HG03066 (cell line): ENCODE results near the gene KCNJ6.
A peak's percentile ranks its signal among the peaks of the same experiment; 100 is the strongest.
"Not testable (repeated sequence)": the region's sequence is repeated elsewhere in the genome, so short reads cannot be mapped to it uniquely, and the experiment has no call there.

Experiments
- ATAC-seq: cut with Tn5 transposase; IDR thresholded peaks from one replicate; pipeline ENCODE4 v1.9.1; 2021; ENCODE audit warnings: low read depth; ENCODE audit not compliant: unreplicated experiment

The KCNJ6 gene

GRCh38 chr21:37587635-37588177, 328.6 kb downstream of the KCNJ6 start:
- ATAC-seq = no peak

- no peak for ATAC-seq
These were observed 329.1 kb downstream of the KCNJ6 start for GRCh38 chr21:37587203-37587602.

GRCh38 chr21:37582590-37582989, 333.7 kb downstream of the KCNJ6 start:
- ATAC-seq = no peak

GRCh38 chr21:37580666-37581065, 335.6 kb downstream of the KCNJ6 start:
- no peak for ATAC-seq

- ATAC-seq = no peak
These were observed 336.9 kb downstream of the KCNJ6 start for GRCh38 chr21:37579356-37579755.

- no peak for ATAC-seq
These were observed 337.7 kb downstream of the KCNJ6 start for GRCh38 chr21:37578471-37579126.

GRCh38 chr21:37576929-37577328, 339.3 kb downstream of the KCNJ6 start:
- not testable (repeated sequence) for ATAC-seq

GRCh38 chr21:37575580-37575979, 340.7 kb downstream of the KCNJ6 start:
- no peak for ATAC-seq

GRCh38 chr21:37574751-37575150, 341.5 kb downstream of the KCNJ6 start:
- ATAC-seq = no peak

GRCh38 chr21:37574316-37574715, 341.9 kb downstream of the KCNJ6 start:
- ATAC-seq = no peak

- ATAC-seq = no peak
These were observed 344.8 kb downstream of the KCNJ6 start for GRCh38 chr21:37571442-37571841.

- no peak for ATAC-seq
These were observed 347.3 kb downstream of the KCNJ6 start for GRCh38 chr21:37568916-37569315.

- ATAC-seq = no peak
These were observed 347.8 kb downstream of the KCNJ6 start for GRCh38 chr21:37568415-37568814.

- no peak for ATAC-seq
These were observed 349.3 kb downstream of the KCNJ6 start for GRCh38 chr21:37566790-37567615.

- ATAC-seq = no peak
These were observed 350.6 kb downstream of the KCNJ6 start for GRCh38 chr21:37565530-37566223.

- ATAC-seq = no peak
These were observed 351.2 kb downstream of the KCNJ6 start for GRCh38 chr21:37564924-37565529.

GRCh38 chr21:37564341-37564923, 351.8 kb downstream of the KCNJ6 start:
- peak; percentile 49 for ATAC-seq

- ATAC-seq = peak; percentile 88
These were observed 352.5 kb downstream of the KCNJ6 start for GRCh38 chr21:37563641-37564340.

- peak; percentile 12 for ATAC-seq
These were observed 353.2 kb downstream of the KCNJ6 start for GRCh38 chr21:37562920-37563640.
